Type B pancreatic cell (in vitro differentiated cells): ENCODE results near the gene GPRASP1. TPM values are rescaled to one million over a fixed set of nuclear protein-coding genes. Genes with fewer than 3 reads are reported as not detected.

ENCODE experiments used
- DNase-seq: peaks from one replicate; pipeline ENCODE4 v3.0.0; 2021; ENCODE audit warnings: mixed read lengths; ENCODE audit not compliant: unreplicated experiment; ENCODE audit errors: extremely low spot score
- H3K27ac Mint-ChIP-seq: 2 replicates; pipeline ENCODE4 v1.8.0; 2021; ENCODE audit warnings: mild to moderate bottlenecking, mixed read lengths
- H3K27me3 Mint-ChIP-seq: 2 replicates; pipeline ENCODE4 v1.8.0; 2021; ENCODE audit warnings: mixed read lengths
- H3K36me3 Mint-ChIP-seq: 2 replicates; pipeline ENCODE4 v1.8.0; 2021; ENCODE audit warnings: mixed read lengths
- H3K4me1 Mint-ChIP-seq: one replicate; pipeline ENCODE4 v1.8.0; 2021; ENCODE audit warnings: mixed read lengths; ENCODE audit not compliant: unreplicated experiment
- H3K4me3 Mint-ChIP-seq: 2 replicates; pipeline ENCODE4 v1.8.0; 2021; ENCODE audit warnings: mild to moderate bottlenecking, mixed read lengths
- H3K9me3 Mint-ChIP-seq: 2 replicates; pipeline ENCODE4 v1.8.0; 2021; ENCODE audit warnings: mixed read lengths
- CTCF ChIP-seq: fragments of 200-600 bp; sonication (generic); conservative IDR thresholded peaks from 2 replicates; pipeline ENCODE4 v1.5.0; 2021; ENCODE audit warnings: antibody characterized with exemption, mild to moderate bottlenecking
- total RNA-seq: library from RNA; stranded (reverse); gene quantifications from 2 replicates; pipeline ENCODE4 v1.2.1, GENCODE V29; 2021; ENCODE audit warnings: low replicate concordance

GPRASP1 gene
- total RNA-seq, 1 donor from 2014 or later: 8.3 TPM

GRCh38 chrX:102627640-102628039, 23.6 kb upstream of the GPRASP1 start:
- Mint-ChIP-seq H3K27ac (no peak overlapping the region), H3K4me3 (no peak overlapping the region), H3K36me3 (peaks cover 17% of the 10 kb centered on the region), H3K9me3 (peaks cover 2% of the 10 kb centered on the region), H3K4me1 (no peaks in the 10 kb centered on the region), H3K27me3 (no peaks in the 10 kb centered on the region)
- no peak for TF ChIP-seq CTCF
- DNase-seq: no peak

- H3K4me3 Mint-ChIP-seq: no peak overlapping the region
- H3K4me1 Mint-ChIP-seq: no peaks in the 10 kb centered on the region
- H3K9me3 Mint-ChIP-seq: peaks cover 6% of the 10 kb centered on the region
- no peak for DNase-seq
- peaks cover 23% of the 10 kb centered on the region for H3K36me3 Mint-ChIP-seq
- TF ChIP-seq CTCF: no peak
- no peak overlapping the region for H3K27ac Mint-ChIP-seq
- no peaks in the 10 kb centered on the region for H3K27me3 Mint-ChIP-seq
Observed at GRCh38 chrX:102637561-102637960, 13.7 kb upstream of the GPRASP1 start.

GRCh38 chrX:102650903-102651241, 411 bp upstream of the GPRASP1 start:
- Mint-ChIP-seq H3K27me3 (no peaks in the 10 kb centered on the region), H3K4me3 (peak overlapping the region; percentile 92), H3K36me3 (peaks cover 11% of the 10 kb centered on the region), H3K4me1 (peaks cover 6% of the 10 kb centered on the region), H3K9me3 (peaks cover 4% of the 10 kb centered on the region), H3K27ac (no peak overlapping the region)
- no peak for TF ChIP-seq CTCF
- no peak for DNase-seq

- Mint-ChIP-seq H3K9me3 (peaks cover 4% of the 10 kb centered on the region), H3K27me3 (no peaks in the 10 kb centered on the region), H3K4me3 (peak overlapping the region; percentile 87), H3K4me1 (peaks cover 6% of the 10 kb centered on the region), H3K36me3 (peaks cover 5% of the 10 kb centered on the region), H3K27ac (peak overlapping the region; percentile 69)
- no peak for DNase-seq
- TF ChIP-seq CTCF: peak; percentile 71
Observed at GRCh38 chrX:102652031-102652688, 877 bp downstream of the GPRASP1 start.

- peaks cover 9% of the 10 kb centered on the region for H3K4me1 Mint-ChIP-seq
- no peak overlapping the region for H3K4me3 Mint-ChIP-seq
- H3K9me3 Mint-ChIP-seq: peaks cover 4% of the 10 kb centered on the region
- DNase-seq: no peak
- H3K36me3 Mint-ChIP-seq: peaks cover 5% of the 10 kb centered on the region
- TF ChIP-seq CTCF: no peak
- no peak overlapping the region for H3K27ac Mint-ChIP-seq
- H3K27me3 Mint-ChIP-seq: no peaks in the 10 kb centered on the region
Observed at GRCh38 chrX:102654696-102655095, 3.4 kb downstream of the GPRASP1 start.
